HCEC 1CT (cell line): ENCODE data around the gene MPDZ.
"Not testable (repeated sequence)": the region's sequence is repeated elsewhere in the genome, so short reads cannot be mapped to it uniquely, and the experiment has no call there.

Experiments used
- DNase-seq: peaks from one replicate; pipeline ENCODE4 v3.0.0-alpha.2; 2017

The MPDZ gene

DNA sequence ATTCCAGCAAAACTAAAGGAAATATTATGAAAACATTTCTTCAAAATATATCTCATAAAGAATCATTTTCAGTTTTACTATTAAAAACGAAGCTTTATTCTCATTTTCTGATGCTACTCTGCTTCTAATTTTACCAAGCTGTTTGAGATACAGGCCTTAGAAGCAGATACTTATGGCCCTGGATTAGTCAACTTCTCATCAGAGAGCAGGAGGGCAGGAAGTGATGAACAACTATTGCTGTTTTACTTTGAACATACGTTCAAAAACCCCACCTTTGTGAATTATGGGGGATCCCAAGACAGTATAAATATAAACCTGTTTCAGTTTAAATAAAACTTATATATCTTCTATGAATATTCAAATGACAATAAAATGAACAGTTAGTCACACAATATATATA, 16.0 kb downstream of the MPDZ start:
- DNase-seq = no peak

DNA sequence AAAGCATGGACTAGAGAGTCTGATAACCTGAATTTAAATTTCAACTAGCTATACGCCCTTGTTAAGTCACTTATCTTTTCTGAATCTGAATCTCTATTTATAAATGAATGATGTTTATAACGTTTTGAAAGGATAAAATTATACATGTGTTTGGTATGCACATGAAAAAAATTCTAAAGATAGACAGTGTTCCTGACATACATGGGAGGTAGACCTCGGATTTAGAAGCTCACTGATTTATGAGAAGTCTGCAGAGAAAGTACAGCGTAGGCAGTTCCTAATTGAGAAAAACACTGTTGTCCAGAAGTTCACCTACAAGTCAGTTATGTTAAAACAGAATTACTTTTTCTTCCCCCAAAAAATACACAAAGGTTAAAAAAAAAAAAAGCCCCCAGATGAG, 26.6 kb downstream of the MPDZ start:
- no peak for DNase-seq

DNA sequence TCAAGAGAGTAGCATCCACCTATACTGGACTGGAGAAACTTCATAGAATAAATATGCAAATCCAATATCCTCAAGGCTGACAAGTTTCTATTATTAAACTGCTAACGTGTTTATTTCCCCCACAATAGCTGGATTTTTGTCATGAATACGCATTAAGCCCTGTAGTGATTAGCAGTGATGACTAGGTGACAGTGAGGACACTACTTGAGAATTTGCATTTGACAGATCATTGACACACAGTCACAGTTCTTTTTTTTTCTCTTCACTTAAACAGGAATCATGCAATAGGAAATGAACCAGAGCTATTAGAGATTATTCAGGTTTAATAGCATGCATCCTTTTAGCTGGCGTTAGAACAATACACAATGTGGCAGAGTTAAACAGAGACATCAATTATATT, 35.3 kb downstream of the MPDZ start:
- no peak for DNase-seq

DNA sequence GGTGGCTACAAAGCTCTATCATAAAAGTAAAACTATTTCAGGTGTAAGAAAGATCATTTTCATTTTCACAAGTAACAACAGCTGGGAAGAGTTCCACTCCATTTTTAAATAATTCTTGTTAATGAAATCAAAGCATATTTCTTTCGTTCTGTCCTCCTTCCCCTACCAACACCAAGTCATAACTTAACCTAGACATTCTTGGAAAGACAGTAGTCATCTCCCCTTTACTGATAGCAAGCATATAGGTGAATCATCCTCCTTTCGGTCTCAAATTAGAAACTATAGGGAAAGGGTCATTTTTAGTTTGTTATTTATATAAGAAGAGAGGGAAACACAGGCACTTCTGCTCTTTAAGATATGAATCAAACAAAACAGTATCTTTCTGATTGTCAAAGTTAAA, 38.2 kb downstream of the MPDZ start:
- DNase-seq = no peak

DNA sequence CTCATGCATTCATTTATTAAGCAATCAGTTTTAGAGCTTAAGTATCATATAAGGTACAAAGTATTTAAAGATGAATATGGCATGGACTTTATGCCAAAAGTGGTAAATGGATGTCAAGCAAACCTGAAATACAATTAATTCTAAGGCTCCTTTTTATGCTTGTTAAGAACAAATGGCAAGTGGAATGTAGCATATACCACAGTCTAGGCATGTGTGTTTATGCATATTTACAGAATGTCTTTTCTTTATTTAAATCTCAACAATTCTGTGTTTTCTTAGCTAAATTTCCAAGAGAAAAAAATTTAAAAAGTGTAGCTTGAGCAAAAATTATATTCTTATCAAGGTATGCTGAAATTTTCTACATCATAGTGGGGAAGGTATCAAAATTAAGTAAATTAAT, 39.8 kb downstream of the MPDZ start:
- DNase-seq = no peak

DNA sequence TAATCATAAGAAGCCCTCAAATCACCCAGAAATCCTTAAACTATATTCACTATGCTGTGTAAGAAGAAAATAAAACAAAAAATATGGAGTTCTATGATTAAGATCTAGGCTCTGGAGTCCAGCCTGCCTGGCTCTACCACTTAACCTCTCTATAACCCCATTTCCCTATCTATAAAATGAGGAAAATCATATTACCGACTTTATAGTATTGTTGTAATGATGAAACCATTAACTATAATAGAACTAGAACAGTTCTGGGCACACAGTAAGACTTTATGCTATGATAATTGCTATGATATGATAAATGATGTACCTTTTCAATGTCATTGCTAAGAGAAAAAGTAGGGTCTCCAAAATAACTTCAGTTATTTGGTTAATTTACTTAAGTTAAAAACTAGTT, 40.3 kb downstream of the MPDZ start:
- DNase-seq = no peak

DNA sequence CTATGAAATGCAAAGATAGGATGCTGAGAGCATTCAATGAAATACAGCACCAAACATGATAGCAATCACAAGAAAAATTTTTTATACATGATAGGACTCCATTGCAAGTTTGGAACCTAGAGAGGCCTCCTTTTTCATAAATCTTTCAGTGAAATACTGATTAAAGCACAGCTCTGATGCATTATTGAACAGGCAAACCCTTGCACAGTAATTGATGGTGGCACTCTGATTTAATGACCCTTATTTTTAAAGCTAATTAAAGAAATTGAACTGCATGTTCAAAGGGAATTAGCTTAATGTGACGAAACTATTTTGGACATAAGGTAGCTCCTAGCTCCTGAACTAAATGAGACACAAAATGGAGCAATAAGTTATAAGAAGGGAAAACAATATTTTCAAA, 44.6 kb downstream of the MPDZ start:
- no peak for DNase-seq

DNA sequence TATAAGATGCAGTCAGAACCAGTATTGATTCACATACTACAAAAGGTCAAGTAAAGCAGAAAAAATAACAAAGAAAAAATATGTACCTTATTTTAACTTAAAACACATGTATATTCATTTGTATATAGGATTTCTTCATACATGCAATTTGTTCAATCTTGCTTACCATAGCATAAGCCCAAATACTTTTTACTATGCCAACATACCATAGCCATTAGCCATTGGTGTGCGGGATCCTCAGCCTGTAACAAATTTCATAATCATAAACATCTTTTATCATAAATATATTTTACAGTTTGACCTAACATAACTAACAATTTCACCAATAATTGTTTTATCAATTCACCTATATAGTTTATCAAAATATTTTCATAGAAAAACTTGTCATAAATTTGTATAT, 51.1 kb downstream of the MPDZ start:
- peak; percentile 58 for DNase-seq

DNA sequence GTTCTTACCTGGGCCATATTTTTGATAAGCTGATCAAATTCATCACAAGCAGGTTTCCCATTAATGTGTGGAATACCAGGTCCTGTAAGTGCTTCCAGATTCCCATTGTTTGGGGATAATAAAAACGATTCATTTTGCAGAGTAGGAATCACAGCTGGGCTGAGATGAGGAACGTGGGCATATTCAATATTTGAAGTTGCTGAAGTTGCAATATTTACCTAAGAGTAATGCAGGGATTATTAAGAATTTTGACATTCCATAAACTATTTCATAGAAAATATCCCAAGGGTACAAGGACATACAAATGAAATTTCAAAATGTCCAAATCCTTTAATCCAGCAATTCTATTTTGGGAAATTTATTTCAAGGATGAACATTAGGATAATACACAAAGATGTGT, 55.1 kb downstream of the MPDZ start:
- DNase-seq = no peak

DNA sequence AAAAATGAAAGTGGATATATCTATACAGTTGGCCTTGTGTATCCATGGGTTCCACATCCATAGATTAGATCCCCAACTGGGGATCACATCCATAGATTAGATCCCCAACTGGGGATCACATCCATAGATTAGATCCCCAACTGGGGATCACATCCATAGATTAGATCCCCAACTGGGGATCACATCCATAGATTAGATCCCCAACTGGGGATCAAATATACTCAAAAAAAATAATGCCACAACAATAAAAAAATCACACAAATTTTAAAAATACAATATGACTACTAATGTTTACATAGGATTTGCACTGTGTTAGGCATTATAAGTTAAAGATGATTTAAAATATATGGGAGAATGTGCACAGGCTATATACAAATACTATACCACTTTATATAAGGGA, 56.8 kb downstream of the MPDZ start:
- not testable (repeated sequence) for DNase-seq

DNA sequence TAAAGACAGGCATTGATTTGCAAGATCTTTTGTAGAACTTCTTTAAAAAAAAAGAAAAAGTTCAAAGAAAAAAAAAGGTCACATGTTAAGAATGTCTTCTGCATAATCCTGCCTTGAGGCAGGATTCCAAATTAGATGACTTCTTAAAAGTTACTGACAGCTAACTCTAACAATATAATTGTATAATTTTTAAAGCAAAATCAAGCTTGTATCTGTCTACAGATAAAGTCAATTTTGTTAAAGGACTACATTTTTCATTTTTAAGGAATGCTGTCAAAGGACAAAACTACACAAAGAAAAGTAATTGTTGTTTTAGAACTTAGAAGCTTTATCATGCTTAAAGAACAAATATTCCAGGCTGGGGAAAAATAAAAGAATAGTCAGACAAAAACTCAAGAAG, 57.8 kb downstream of the MPDZ start:
- DNase-seq = no peak

DNA sequence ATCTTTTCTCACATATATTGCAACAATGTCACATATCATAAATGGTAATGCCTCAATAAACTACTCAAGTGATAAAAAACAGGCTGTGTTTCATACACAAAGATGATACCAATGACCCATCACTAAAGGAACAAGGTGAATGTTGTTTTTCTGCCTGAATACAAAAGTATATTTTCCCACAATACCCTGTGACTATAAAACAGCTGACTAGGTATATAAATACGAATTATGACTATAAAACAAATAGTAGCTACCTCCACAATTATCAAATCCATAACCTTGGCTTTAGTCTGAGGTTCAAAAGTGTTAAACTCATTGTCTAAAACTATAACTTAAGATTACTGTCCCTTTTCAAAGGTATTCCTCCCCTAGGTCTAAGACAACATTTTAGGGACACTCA, 58.7 kb downstream of the MPDZ start:
- DNase-seq = no peak

DNA sequence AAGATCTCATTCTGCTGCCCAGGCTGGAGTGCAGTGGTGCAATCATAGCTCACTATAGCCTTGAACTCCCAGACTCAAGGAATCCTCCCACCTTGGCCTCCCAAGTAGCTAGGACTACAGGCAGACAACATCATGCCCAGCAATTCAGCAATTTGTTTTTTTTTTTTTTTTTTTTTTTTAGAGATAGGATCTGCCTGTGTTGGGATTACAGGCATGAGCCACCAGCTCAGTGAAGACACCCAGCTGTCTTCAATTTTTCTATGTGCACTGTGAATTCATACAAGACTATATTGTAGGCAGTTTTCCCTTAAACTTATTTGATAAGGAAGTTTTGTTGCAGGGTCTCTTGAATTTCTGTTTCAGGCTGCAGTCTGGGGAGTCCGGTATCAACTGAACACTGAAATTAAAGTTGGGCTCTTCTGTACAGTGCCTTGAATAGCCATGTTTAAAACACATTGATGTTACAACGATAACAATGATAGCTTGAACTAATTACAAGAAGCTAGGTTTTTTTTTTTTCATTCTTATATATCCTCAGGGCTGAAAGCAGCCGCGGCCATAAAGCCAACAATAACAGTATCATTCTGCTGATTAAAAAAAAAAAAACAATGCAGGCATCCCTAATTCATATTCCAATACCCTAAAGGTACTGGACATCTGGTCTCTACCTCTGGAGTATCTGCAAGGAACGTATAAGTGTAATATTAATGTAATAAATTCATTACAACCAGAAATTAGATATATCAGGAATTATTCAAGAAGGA, 63.5 kb downstream of the MPDZ start:
- DNase-seq = no peak

DNA sequence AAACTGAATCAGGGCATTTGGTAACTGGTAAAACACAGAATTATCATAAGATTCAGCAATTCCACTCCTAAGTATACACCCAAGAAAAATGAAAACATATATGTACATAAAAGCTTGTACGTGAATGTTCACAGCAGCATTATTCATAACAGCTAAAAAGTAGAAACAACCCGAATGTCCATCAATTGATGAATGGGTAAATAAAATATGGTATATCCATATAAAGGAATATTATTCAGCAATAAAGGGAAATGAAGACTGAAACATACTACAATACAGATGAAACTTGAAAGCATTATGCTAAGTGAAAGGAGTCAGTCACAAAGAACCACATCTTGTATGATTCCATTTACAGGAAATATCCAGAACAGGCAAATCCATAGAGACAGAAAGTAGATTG, 65.5 kb downstream of the MPDZ start:
- DNase-seq = no peak

DNA sequence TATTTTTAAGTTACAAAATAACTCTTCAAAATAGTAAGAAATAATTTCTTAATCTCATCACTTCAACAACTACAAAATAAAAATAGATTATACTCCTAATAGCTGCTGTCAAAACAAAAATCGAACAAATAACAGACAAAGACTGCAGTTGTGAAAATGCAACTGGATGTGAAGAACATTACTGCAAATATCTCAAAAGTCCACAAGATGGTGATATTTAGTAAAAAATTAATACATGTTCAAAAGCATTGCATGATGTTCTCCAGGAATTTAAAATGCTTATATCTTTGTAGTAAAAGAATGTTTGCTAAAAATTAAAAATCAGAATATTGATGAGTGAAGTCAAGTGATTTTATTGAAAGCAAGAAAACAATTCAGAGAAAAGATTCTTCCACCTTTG, 66.2 kb downstream of the MPDZ start:
- DNase-seq = peak; percentile 45

DNA sequence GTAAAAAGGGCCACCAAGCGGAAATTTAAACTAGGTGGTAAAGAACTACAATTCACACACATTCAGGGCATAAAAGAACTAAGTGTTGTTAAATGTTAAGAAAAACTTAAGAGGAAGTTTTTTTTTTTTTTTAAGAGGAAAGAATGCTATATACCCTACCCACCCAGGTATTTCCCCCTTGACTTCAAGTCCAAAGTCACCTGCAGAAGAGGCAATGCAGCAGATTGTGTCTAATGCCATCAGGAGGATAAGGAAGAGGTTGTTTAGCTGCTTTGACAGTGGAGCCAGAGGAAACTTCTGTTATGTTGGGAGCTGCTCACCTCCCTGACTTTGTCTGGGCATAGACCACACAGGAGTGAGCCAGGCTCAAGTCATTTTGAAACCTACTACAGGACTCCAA, 69.2 kb downstream of the MPDZ start:
- DNase-seq = no peak

DNA sequence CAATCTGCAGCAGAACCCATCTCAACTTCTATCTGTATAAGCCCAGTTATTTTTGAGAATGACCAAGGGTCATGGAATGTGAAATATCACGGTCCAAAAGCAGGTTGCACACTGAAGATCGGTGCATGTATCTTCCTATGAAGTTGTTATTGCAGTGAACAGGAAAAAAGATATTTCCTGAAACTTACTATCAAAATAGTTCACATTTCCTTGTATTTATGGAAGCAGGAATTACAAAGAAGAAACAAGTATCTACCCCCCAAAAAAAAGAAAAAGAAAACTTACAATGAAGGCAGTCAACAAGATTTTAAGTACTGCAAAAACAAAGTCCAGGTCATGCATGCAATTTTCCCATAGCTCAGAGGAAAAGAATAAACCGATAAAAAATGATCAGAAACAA, 70.0 kb downstream of the MPDZ start:
- DNase-seq = no peak

DNA sequence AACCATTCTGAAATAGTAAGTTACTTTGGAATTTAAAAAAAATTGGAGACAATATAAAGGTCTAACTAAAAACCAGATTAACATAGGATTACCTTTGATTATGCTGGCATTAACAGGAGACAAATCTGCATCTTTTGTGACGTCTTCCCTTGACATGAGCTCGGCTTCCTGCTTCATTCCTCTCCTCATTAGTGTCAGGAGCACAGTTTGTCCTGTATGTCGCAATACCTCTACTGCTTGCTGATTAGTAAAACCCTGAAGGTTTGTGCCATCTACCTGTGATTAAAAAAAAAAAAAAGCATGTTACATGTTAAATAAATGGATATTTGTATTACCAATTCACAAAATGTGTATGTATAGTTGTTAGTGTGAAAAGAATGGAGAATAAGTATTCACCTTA, 73.7 kb downstream of the MPDZ start:
- DNase-seq = no peak

DNA sequence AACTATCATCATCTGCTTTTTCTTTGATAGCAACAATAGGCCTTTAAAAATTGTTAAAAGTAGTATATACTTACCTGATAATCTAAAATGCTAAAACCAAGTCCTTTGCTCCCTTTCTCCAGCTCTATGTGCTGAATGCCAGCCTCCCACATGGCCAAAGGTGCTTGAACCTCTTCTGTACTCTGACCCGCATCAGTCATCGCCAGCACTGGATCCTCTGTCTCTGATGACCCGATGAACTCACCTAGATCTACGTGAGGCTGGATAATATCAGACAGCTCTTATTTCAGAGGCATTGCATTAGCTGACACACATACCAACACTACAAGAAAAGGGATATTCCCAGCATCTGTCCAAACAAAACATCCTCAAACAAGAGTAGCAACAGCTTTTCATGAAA, 89.5 kb downstream of the MPDZ start:
- DNase-seq = no peak

DNA sequence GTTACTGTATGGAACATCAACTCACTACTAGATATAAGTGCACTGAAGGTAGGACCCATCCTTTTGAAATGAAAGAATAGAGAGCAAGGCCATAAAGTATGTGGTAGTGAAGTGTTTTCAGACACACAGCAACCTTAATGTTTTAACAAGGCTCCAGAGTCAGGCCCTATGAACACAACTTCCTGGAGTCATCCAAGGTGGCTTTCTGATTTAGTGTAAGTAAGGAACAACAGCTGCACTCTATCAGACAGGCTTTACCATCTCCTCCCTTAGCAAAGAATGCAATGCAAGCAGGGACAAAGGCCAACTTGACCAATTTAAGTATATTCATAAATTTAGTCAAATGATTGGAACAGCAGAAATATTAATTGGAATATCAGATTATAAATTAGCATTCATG, 90.1 kb downstream of the MPDZ start:
- no peak for DNase-seq

DNA sequence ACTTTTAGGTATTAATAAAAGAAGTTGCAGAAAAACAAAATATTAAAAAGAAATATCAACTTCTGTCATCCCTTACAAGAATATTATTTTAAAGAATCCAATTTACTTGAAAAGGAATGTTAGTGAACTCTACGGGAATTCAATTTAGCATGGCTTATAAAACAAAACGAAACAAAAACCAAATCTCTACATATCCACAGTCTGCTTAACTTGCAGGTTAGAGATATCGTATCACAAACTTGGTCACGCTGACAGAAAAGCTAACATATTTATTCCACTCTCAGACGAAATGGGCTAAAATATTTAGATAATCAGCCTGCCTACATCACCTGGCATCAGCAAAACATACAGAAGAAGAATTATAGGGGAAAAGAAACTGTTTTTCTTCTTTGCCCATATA, 92.7 kb downstream of the MPDZ start:
- no peak for DNase-seq

DNA sequence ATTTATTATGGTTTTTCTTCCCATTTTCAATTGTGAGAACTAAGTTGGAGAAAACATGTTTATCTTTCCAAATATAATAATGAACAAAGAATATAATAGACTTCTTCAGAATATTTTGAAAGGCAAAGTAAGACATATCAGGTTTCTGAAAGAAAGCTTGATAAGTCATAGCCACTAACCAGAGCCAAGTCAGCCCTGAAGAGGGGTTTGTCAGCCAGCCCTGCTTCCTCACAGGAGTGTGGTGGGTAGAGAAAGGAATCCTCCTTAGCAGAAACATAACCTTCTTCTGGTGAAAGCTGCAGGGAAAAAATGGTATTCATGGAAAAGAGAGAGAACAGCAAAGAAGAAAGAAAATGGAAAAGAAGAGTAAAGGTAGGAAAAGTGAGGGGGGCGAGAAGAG, 93.4 kb downstream of the MPDZ start:
- no peak for DNase-seq

DNA sequence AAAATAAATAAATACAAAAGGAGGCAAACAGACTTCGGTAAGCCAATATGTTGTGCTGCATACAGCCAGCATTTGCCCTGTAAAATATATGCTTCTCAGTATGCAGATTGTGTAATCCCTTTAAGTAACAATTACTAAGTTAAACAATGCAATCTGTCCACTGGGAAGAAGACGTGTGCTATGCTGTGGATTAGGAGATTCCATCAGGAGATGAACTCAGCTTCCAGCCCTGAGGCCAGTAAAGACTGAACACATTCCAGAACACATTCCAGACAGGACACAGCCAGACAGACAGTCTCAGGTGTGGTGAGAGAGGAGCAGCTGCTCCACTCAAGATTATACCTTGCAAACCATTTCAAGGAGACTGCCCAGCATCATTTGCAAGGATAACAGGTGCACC, 97.8 kb downstream of the MPDZ start:
- no peak for DNase-seq

DNA sequence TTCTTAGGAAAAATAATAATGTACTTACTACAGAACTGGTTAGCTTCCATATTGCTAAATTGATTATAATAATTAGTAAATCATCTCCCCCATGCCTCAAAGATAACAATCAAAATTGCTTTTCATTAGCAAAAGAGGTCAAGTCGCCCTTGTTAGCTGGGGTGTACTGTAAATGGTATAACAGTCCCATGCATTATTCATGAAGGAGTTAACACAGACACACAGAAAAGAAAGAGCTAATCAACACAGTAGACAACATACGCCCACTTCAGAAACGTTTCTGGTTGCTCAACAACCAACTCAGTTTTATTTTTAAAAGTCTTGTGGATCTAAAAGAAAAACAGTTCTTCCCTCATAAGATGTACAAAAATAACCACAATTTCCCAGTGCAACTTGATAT, 100.2 kb downstream of the MPDZ start:
- DNase-seq = no peak

DNA sequence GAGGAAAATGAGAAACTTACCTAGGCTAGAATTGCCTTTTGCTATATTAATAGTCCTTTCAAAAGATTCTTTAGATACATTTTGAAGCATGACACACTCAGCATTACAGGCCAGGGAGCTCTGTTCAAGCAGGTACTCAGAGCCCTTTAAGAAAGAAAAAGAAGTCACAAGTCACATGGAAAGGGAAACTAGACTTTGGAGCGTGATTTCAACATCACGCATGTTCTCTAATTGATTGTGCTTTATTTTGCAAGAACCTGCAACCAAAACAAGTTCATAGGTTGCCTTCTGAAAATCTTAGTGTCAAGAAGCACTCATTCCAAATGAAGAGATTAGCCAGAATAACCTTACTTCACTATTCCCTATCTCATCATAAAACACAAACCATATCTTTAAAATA, 103.8 kb downstream of the MPDZ start:
- DNase-seq = no peak
